ENCODE data around the gene ZBTB47. TPM values are rescaled to one million over a fixed set of nuclear protein-coding genes. Genes with fewer than 3 reads are reported as not detected.

The ZBTB47 gene
- total RNA-seq, 1 experiment from 2014 or later = 9.5 TPM

- Histone ChIP-seq H3K4me2 (ENCODE audit: low read length) (no peak overlapping the region), H3K27ac (ENCODE audit: low read length) (no peak overlapping the region), H3K9me2 (replicated peaks; ENCODE audit: low read length) (no peaks in the 10 kb centered on the region), H3K79me2 (ENCODE audit: low read length) (0 out of 2 replicates have a peak, but pooled peaks cover 8% of the 10 kb centered on the region), H3K9me3 (ENCODE audit: low read length) (no peaks in the 10 kb centered on the region), H3K9ac (ENCODE audit: low read length) (no peak overlapping the region), H3K36me3 (ENCODE audit: low read depth, low read length) (no peaks in the 10 kb centered on the region), H3F3A (ENCODE audit: low read length, unreplicated experiment) (no peaks in the 10 kb centered on the region), H3K4me3 (ENCODE audit: low read length) (no peak overlapping the region), H3K4me1 (ENCODE audit: insufficient read depth, low read length) (peaks cover 26% of the 10 kb centered on the region), H4K20me1 (ENCODE audit: low read length) (no peaks in the 10 kb centered on the region), H2AFZ (ENCODE audit: low read length) (no peak overlapping the region), H3K27me3 (ENCODE audit: low read length) (no peaks in the 10 kb centered on the region)
- ChIA-PET CTCF (no interaction called here), POLR2A (ENCODE audit: unreplicated experiment) (no interaction called here)
- no TSS peak for BruUV-seq (replicated peaks)
- no peak for ATAC-seq
- intact Hi-C loops (cut with micrococcal nuclease) = no loop called here
- no peak for TF ChIP-seq CTCF (conservative IDR thresholded peaks at IDR 0.05; ENCODE audit: low read depth, low read length)
- no peak for TF ChIP-seq EZH2 (IDR thresholded peaks at IDR 0.05; ENCODE audit: low read length, unreplicated experiment)
- TF ChIP-seq EZH2phosphoT487 (IDR thresholded peaks at IDR 0.05; ENCODE audit: borderline replicate concordance, low read length) = no peak
- DNase-seq = peak; percentile 19
These were observed 2.6 kb downstream of the ZBTB47 start for GRCh38 chr3:42655980-42656679.

- no peak overlapping the region for H3K4me3 ChIP-seq (ENCODE audit: low read length)
- no peak for DNase-seq
- H3K27me3 ChIP-seq (ENCODE audit: low read length) = no peaks in the 10 kb centered on the region
- H3K4me1 ChIP-seq (ENCODE audit: insufficient read depth, low read length) = peaks cover 18% of the 10 kb centered on the region
- ChIA-PET CTCF (no interaction called here), POLR2A (ENCODE audit: unreplicated experiment) (no interaction called here)
- H3K36me3 ChIP-seq (ENCODE audit: low read depth, low read length) = no peaks in the 10 kb centered on the region
- TF ChIP-seq EZH2 (IDR thresholded peaks at IDR 0.05; ENCODE audit: low read length, unreplicated experiment) (no peak), EZH2phosphoT487 (IDR thresholded peaks at IDR 0.05; ENCODE audit: borderline replicate concordance, low read length) (no peak), CTCF (conservative IDR thresholded peaks at IDR 0.05; ENCODE audit: low read depth, low read length) (no peak)
- H3K9me2 ChIP-seq (replicated peaks; ENCODE audit: low read length) = no peaks in the 10 kb centered on the region
- H3K79me2 ChIP-seq (ENCODE audit: low read length) = 0 out of 2 replicates have a peak, but pooled peaks cover 8% of the 10 kb centered on the region
- no peaks in the 10 kb centered on the region for H3K9me3 ChIP-seq (ENCODE audit: low read length)
- H3K27ac ChIP-seq (ENCODE audit: low read length) = no peak overlapping the region
- H4K20me1 ChIP-seq (ENCODE audit: low read length) = no peaks in the 10 kb centered on the region
- no peak overlapping the region for H3K4me2 ChIP-seq (ENCODE audit: low read length)
- no peak overlapping the region for H2AFZ ChIP-seq (ENCODE audit: low read length)
- no peak for ATAC-seq
- intact Hi-C loops (cut with micrococcal nuclease) = no loop called here
- no peak overlapping the region for H3K9ac ChIP-seq (ENCODE audit: low read length)
- no TSS peak for BruUV-seq (replicated peaks)
- H3F3A ChIP-seq (ENCODE audit: low read length, unreplicated experiment) = no peaks in the 10 kb centered on the region
These were observed 3.4 kb downstream of the ZBTB47 start for GRCh38 chr3:42656680-42657610.

Measured in PC-3 (cell line).